ENCODE measurements around the gene TAS2R7. TPM values are rescaled to one million over a fixed set of nuclear protein-coding genes. Genes with fewer than 3 reads are reported as not detected.
"Not testable (repeated sequence)": the region's sequence is repeated elsewhere in the genome, so short reads cannot be mapped to it uniquely, and the experiment has no call there.

The TAS2R7 gene
- total and polyA plus RNA-seq, 2 of the 4 experiments (the other 2 are of a cell fraction), result not detected

DNA sequence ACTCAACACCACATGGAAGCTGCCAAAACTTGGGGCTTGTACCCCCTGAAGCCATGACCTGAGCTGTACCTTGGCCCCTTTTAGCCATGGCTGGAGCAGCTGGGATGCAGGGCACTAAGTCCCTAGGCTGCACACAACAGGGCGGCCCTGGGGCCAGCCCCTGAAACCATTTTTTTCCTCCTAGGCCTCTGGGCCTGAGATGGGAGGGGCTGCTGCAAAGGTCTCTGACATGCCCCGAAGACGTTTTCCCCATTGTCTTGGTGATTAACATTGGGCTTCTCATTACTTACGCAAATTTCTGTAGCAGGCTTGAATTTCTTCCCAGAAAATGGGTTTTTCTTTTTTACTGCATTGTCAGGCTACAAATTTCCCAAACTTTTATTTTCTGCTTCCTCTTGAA, 10.7 kb downstream of the TAS2R7 start:
- H3K23ac ChIP-seq (ENCODE audit: low read depth, low read length); POLR2A ChIA-PET (ENCODE audit: unreplicated experiment); H3K4ac ChIP-seq (ENCODE audit: low read depth, low read length); H3K9me1 ChIP-seq (ENCODE audit: insufficient read depth, low read length); intact Hi-C loops (cut with micrococcal nuclease); H3K9me3 ChIP-seq (ENCODE audit: control insufficient read depth, insufficient read depth, low read length); H3K4me2 ChIP-seq (ENCODE audit: low read depth, low read length); H3K14ac ChIP-seq (replicated peaks; ENCODE audit: low read depth, low read length); H2BK15ac ChIP-seq (ENCODE audit: low read depth, low read length); H2AK9ac ChIP-seq (replicated peaks; ENCODE audit: low read depth, low read length, poor library complexity); H3K79me1 ChIP-seq (ENCODE audit: low read depth in 1 of 2, low read length in 2 of 2); H3K27ac ChIP-seq (ENCODE audit: insufficient read depth, low read length); H3K36me3 ChIP-seq (ENCODE audit: control insufficient read depth, insufficient read depth, low read length); H2AFZ ChIP-seq (replicated peaks; ENCODE audit: low read length, poor library complexity); H4K20me1 ChIP-seq (ENCODE audit: insufficient read depth, low read length); H2BK5ac ChIP-seq (ENCODE audit: low read depth, low read length, poor library complexity, severe bottlenecking); H2BK20ac ChIP-seq (ENCODE audit: low read depth, low read length); in situ Hi-C loops (cut with MboI; ENCODE audit: low sequenced_read_pairs); H3K27me3 ChIP-seq (ENCODE audit: control insufficient read depth, insufficient read depth, low read length); H3K56ac ChIP-seq (ENCODE audit: extremely low read depth, insufficient read depth, low read length); DNase-seq; H4K5ac ChIP-seq (ENCODE audit: low read depth, low read length); H4K91ac ChIP-seq (ENCODE audit: insufficient read depth, low read depth, low read length); BruUV-seq (replicated peaks); H3K4me3 ChIP-seq (ENCODE audit: insufficient read depth, low read depth, low read length); H4K8ac ChIP-seq (ENCODE audit: low read depth in 2 of 2, low read length in 2 of 2); H2AK5ac ChIP-seq (ENCODE audit: low read depth, low read length); H3K18ac ChIP-seq (ENCODE audit: low read depth, low read length); CTCF ChIA-PET; H3K9ac ChIP-seq (ENCODE audit: low read depth, low read length); H2BK120ac ChIP-seq (ENCODE audit: low read depth, low read length); H3K4me1 ChIP-seq (ENCODE audit: control insufficient read depth, insufficient read depth, low read length); ATAC-seq (ENCODE audit: low read depth): not testable (repeated sequence)
- dilution Hi-C loops (cut with HindIII; ENCODE audit: low sequenced_read_pairs, unreplicated experiment), result loop anchor here (25.0 kb wide), 1 partner anchor 396 kb away; the partner anchor contains the start of gene TAS2R42
- no CpG with 5 or more reads among the region's 4 CpGs for WGBS, 2 experiments (ENCODE audit: extremely low coverage in 2 of 2, insufficient read length in 1 of 2)
